ENCODE measurements around the gene CX3CR1. TPM values are rescaled to one million over a fixed set of nuclear protein-coding genes. Genes with fewer than 3 reads are reported as not detected.
"Not testable (repeated sequence)": the region's sequence is repeated elsewhere in the genome, so short reads cannot be mapped to it uniquely, and the experiment has no call there.

CX3CR1 gene
- not detected in 2 replicates for total RNA-seq (2014; rRNA removed; shearing (Covaris generic); ENCODE audit: low replicate concordance)

- H3K4me3 ChIP-seq: no peak within 1 kb of the TSS
- DNase-seq: no peak
- no peaks in the 10 kb centered on the region for H3K36me3 ChIP-seq
- H3K27me3 ChIP-seq: no peaks in the 10 kb centered on the region
- no peaks in the 10 kb centered on the region for H3K9me3 ChIP-seq
These were observed at the start of gene CX3CR1 for GRCh38 chr3:39279745-39280517. Gene CX3CR1 (minus strand): TSS chr3:39280036. CDS start chr3:39266509, 13,527 bp downstream.

GRCh38 chr3:39329493-39329892 lies 49.7 kb upstream of the CX3CR1 start, which contains the start of gene CCR8:
Gene CCR8 (plus strand): TSS chr3:39329709. CDS start chr3:39332332, 2,623 bp downstream.
- H3K4me3 ChIP-seq: no peak within 1 kb of the TSS
- no peaks in the 10 kb centered on the region for H3K9me3 ChIP-seq
- no peaks in the 10 kb centered on the region for H3K27me3 ChIP-seq
- DNase-seq: no peak
- no peaks in the 10 kb centered on the region for H3K36me3 ChIP-seq

- no peaks in the 10 kb centered on the region for H3K36me3 ChIP-seq
- H3K4me3 ChIP-seq: no peak overlapping the region
- H3K27me3 ChIP-seq: no peaks in the 10 kb centered on the region
- H3K9me3 ChIP-seq: no peaks in the 10 kb centered on the region
- DNase-seq: no peak
These were observed 48.0 kb upstream of the CX3CR1 start for GRCh38 chr3:39327746-39328349.

GRCh38 chr3:39327053-39327745 lies 47.4 kb upstream of the CX3CR1 start:
- no peaks in the 10 kb centered on the region for H3K36me3 ChIP-seq
- DNase-seq: no peak
- no peaks in the 10 kb centered on the region for H3K27me3 ChIP-seq
- H3K9me3 ChIP-seq: no peaks in the 10 kb centered on the region
- H3K4me3 ChIP-seq: no peak overlapping the region

- Histone ChIP-seq H3K4me3 (no peak overlapping the region), H3K27me3 (no peaks in the 10 kb centered on the region), H3K9me3 (no peaks in the 10 kb centered on the region), H3K36me3 (no peaks in the 10 kb centered on the region)
- no peak for DNase-seq
These were observed 45.4 kb upstream of the CX3CR1 start for GRCh38 chr3:39325236-39325635.

- no peaks in the 10 kb centered on the region for H3K9me3 ChIP-seq
- no peaks in the 10 kb centered on the region for H3K27me3 ChIP-seq
These were observed 43.7 kb upstream of the CX3CR1 start for GRCh38 chr3:39323494-39323893.

GRCh38 chr3:39322936-39323335 lies 43.1 kb upstream of the CX3CR1 start:
- DNase-seq: no peak
- Histone ChIP-seq H3K4me3 (no peak overlapping the region), H3K36me3 (no peaks in the 10 kb centered on the region), H3K9me3 (no peaks in the 10 kb centered on the region), H3K27me3 (no peaks in the 10 kb centered on the region)

More at GRCh38 chr3:39323494-39323893, 43.7 kb upstream of the CX3CR1 start:
- Histone ChIP-seq H3K36me3 (no peaks in the 10 kb centered on the region), H3K4me3 (no peak overlapping the region)
- no peak for DNase-seq

GRCh38 chr3:39322209-39322715 lies 42.4 kb upstream of the CX3CR1 start:
- not testable (repeated sequence) for H3K27me3 ChIP-seq, H3K36me3 ChIP-seq, H3K9me3 ChIP-seq, H3K4me3 ChIP-seq, DNase-seq

- H3K4me3 ChIP-seq, H3K36me3 ChIP-seq, H3K27me3 ChIP-seq, H3K9me3 ChIP-seq: not testable (repeated sequence)
- peak; percentile 3 for DNase-seq
These were observed 41.7 kb upstream of the CX3CR1 start for GRCh38 chr3:39321574-39321983.

- H3K4me3 ChIP-seq: no peak overlapping the region
- H3K27me3 ChIP-seq: no peaks in the 10 kb centered on the region
- no peaks in the 10 kb centered on the region for H3K36me3 ChIP-seq
- no peak for DNase-seq
- H3K9me3 ChIP-seq: no peaks in the 10 kb centered on the region
These were observed 39.4 kb upstream of the CX3CR1 start for GRCh38 chr3:39319249-39319648.

- H3K9me3 ChIP-seq: no peaks in the 10 kb centered on the region
- H3K27me3 ChIP-seq: no peaks in the 10 kb centered on the region
- H3K36me3 ChIP-seq: no peaks in the 10 kb centered on the region
- DNase-seq: no peak
- no peak overlapping the region for H3K4me3 ChIP-seq
These were observed 38.5 kb upstream of the CX3CR1 start for GRCh38 chr3:39318301-39318700.

GRCh38 chr3:39317571-39318169 lies 37.8 kb upstream of the CX3CR1 start:
- no peaks in the 10 kb centered on the region for H3K36me3 ChIP-seq
- DNase-seq: no peak
- no peak overlapping the region for H3K4me3 ChIP-seq
- no peaks in the 10 kb centered on the region for H3K9me3 ChIP-seq
- no peaks in the 10 kb centered on the region for H3K27me3 ChIP-seq

GRCh38 chr3:39315420-39315819 lies 35.6 kb upstream of the CX3CR1 start:
- DNase-seq: no peak
- H3K4me3 ChIP-seq: no peak overlapping the region
- no peaks in the 10 kb centered on the region for H3K36me3 ChIP-seq
- H3K27me3 ChIP-seq: no peaks in the 10 kb centered on the region
- no peaks in the 10 kb centered on the region for H3K9me3 ChIP-seq

GRCh38 chr3:39313289-39313688 lies 33.5 kb upstream of the CX3CR1 start:
- Histone ChIP-seq H3K9me3 (no peaks in the 10 kb centered on the region), H3K27me3 (no peaks in the 10 kb centered on the region), H3K36me3 (no peaks in the 10 kb centered on the region), H3K4me3 (no peak overlapping the region)
- no peak for DNase-seq

- H3K36me3 ChIP-seq: no peaks in the 10 kb centered on the region
- no peaks in the 10 kb centered on the region for H3K27me3 ChIP-seq
- no peak for DNase-seq
- no peak overlapping the region for H3K4me3 ChIP-seq
- no peaks in the 10 kb centered on the region for H3K9me3 ChIP-seq
These were observed 22.3 kb upstream of the CX3CR1 start for GRCh38 chr3:39302178-39302577.

- H3K4me3 ChIP-seq: no peak overlapping the region
- no peaks in the 10 kb centered on the region for H3K9me3 ChIP-seq
These were observed 19.4 kb upstream of the CX3CR1 start for GRCh38 chr3:39299279-39299678.

More at GRCh38 chr3:39299279-39299678, 19.4 kb upstream of the CX3CR1 start:
- Histone ChIP-seq H3K27me3 (no peaks in the 10 kb centered on the region), H3K36me3 (no peaks in the 10 kb centered on the region)
- no peak for DNase-seq
